Kidney (tissue), 14 donors: ENCODE measurements around the gene FOXL1. TPM values are rescaled to one million over a fixed set of nuclear protein-coding genes. Genes with fewer than 3 reads are reported as not detected.

Experiments
- DNase-seq, 5 donors: peaks; one replicate each; pipeline ENCODE4 v3.0.0-alpha.2; 2013 to 2020
- FAIRE-seq: peaks from 2 replicates; lab custom pipeline; 2012; peaks lifted over from hg19 to GRCh38; lab: Jason Lieb, UNC
- H3K27ac ChIP-seq, 2 donors: one replicate each; pipeline ENCODE4 v1.7.0; 2013; ENCODE audit warnings: low read depth in 2 of 2, low read length in 2 of 2, inconsistent platforms in 1 of 2
- H3K27me3 ChIP-seq: one replicate; pipeline ENCODE4 v1.7.1; 2013; ENCODE audit warnings: low read length, inconsistent platforms; ENCODE audit not compliant: control insufficient read depth, insufficient read depth
- H3K36me3 ChIP-seq, 3 donors: one replicate each; pipeline versions ENCODE4 v1.7.0 to v1.7.1; 2013; ENCODE audit warnings: low read length in 3 of 3, control low read depth in 1 of 3, inconsistent platforms in 1 of 3; ENCODE audit not compliant: insufficient read depth in 3 of 3, control insufficient read depth in 2 of 3
- H3K4me1 ChIP-seq, 3 donors: one replicate each; pipeline versions ENCODE4 v1.7.0 to v1.7.1; 2013; ENCODE audit warnings: low read length in 3 of 3, inconsistent platforms in 1 of 3, low read depth in 1 of 3; ENCODE audit not compliant: control insufficient read depth in 2 of 3, insufficient read depth in 2 of 3
- H3K4me3 ChIP-seq, 3 donors: one replicate each; pipeline versions ENCODE4 v1.7.0 to v1.8.1; 2013; ENCODE audit warnings: low read length in 3 of 3, control low read depth in 1 of 3, inconsistent platforms in 1 of 3
- H3K9ac ChIP-seq, 3 donors: one replicate each; pipeline versions ENCODE4 v1.7.0 to v1.7.1; 2013; ENCODE audit warnings: low read length in 3 of 3, control low read depth in 1 of 3, inconsistent platforms in 1 of 3
- H3K9me3 ChIP-seq, 3 donors: one replicate each; pipeline versions ENCODE4 v1.7.0 to v1.7.1; 2013; ENCODE audit warnings: low read length in 3 of 3, control low read depth in 1 of 3, inconsistent platforms in 1 of 3; ENCODE audit not compliant: control insufficient read depth in 2 of 3, insufficient read depth in 1 of 3
- intact Hi-C: fragments of 100-400 bp; cut with DNase I; formaldehyde crosslinking; loops from one replicate; pipeline ENCODE4 v1.11.1; 2022
- polyA plus RNA-seq: library from polyadenylated mRNA; stranded (reverse); fragments of 350-450 nt; fragmentation: Illumina TruSeq; extraction: RNeasy Lipid Tissue Mini Kit (QIAGEN cat#74804); gene quantifications from one replicate; pipeline ENCODE4 v1.2.3, GENCODE V29; 2014; ENCODE audit warnings: low read depth, low replicate concordance; ENCODE audit not compliant: insufficient read depth
- total RNA-seq: library from RNA; stranded (reverse); fragmentation: NEBNext Ultra II Directional; extraction: Animal tissue kit (Norgen Biotek cat#: 25700); gene quantifications from one replicate; pipeline ENCODE4 v1.2.1, GENCODE V29; 2021
- TF ChIP-seq, protein P1 (sequence below): IDR thresholded peaks from 3 replicates; pipeline ENCODE4 v1.5.1; 2012; ENCODE audit warnings: mild to moderate bottlenecking, moderate library complexity, borderline replicate concordance; ENCODE audit not compliant: insufficient read depth; ENCODE audit errors: extremely low read depth
- donor health status: control.
- donor health status: control.
- donor health status: control.
- donor health status: control.
- donor health status: control.
- donor health status: DM: yes; HTN: yes; CAD: no.
- donor health status: Normal renal cell carcinoma (clear cell type).

FOXL1 gene
- total and polyA plus RNA-seq, 2 donors from 2014 or later = 0.52 to 2.0 TPM

DNA sequence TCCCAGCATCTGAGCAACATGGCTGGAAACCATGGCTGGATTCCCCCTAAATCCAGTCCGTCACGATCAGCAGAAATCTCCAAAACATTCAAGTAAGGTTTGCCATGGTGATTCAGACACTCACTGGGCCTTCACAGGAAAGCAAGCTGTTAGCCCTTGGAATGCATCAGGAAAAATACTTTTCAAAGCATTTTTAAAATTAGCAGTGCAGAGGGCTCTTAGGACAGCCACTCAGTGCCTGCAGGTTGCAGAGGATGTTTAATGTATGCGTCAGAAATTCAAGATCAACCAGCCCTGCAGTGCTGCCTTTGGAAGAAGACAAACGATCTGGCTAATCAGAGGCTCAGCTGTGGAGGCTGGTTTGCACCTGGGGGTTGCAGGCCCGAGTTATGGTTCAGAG, 50.3 kb downstream of the FOXL1 start:
- intact Hi-C loops = no loop called here
- Histone ChIP-seq H3K36me3 (no peaks in the 10 kb centered on the region), H3K27me3 (no peaks in the 10 kb centered on the region), H3K27ac (no peak overlapping the region), H3K9me3 (no peaks in the 10 kb centered on the region), H3K4me3 (no peak overlapping the region), H3K9ac (no peak overlapping the region), H3K4me1 (no peaks in the 10 kb centered on the region)
- DNase-seq = no peak
- no peak for FAIRE-seq
- TF ChIP-seq, protein P1, sequence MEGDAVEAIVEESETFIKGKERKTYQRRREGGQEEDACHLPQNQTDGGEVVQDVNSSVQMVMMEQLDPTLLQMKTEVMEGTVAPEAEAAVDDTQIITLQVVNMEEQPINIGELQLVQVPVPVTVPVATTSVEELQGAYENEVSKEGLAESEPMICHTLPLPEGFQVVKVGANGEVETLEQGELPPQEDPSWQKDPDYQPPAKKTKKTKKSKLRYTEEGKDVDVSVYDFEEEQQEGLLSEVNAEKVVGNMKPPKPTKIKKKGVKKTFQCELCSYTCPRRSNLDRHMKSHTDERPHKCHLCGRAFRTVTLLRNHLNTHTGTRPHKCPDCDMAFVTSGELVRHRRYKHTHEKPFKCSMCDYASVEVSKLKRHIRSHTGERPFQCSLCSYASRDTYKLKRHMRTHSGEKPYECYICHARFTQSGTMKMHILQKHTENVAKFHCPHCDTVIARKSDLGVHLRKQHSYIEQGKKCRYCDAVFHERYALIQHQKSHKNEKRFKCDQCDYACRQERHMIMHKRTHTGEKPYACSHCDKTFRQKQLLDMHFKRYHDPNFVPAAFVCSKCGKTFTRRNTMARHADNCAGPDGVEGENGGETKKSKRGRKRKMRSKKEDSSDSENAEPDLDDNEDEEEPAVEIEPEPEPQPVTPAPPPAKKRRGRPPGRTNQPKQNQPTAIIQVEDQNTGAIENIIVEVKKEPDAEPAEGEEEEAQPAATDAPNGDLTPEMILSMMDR = no peak

DNA sequence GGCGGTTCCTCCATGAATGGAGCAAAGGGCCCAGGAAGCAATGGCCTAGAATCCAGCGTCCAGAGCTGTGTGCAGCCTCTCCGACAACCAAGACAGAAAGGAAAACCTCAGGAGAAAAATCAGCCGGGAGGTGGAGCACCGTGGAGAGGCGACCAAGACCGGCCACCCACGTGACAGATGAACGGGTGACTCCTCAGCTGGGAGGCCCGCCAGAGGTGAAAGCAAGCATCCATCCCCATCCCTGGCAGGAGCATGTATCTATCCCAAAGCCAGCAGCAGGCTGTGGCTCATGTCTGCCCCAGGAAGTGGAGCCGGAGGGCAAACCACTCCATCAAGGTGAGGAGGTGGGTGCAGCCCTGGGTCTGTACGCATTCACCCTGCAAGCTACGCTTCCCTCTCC, 52.1 kb downstream of the FOXL1 start:
- FAIRE-seq (no peak), DNase-seq (peak in 1 of 5 donors; percentile 25)
- no peaks in the 10 kb centered on the region for H3K27me3 ChIP-seq
- no peak overlapping the region for H3K9ac ChIP-seq
- no peak overlapping the region for H3K4me3 ChIP-seq
- H3K4me1 ChIP-seq = no peaks in the 10 kb centered on the region
- no peaks in the 10 kb centered on the region for H3K36me3 ChIP-seq
- H3K9me3 ChIP-seq = no peaks in the 10 kb centered on the region
- TF ChIP-seq, protein P1 = no peak
- intact Hi-C loops = no loop called here
- H3K27ac ChIP-seq = no peak overlapping the region

DNA sequence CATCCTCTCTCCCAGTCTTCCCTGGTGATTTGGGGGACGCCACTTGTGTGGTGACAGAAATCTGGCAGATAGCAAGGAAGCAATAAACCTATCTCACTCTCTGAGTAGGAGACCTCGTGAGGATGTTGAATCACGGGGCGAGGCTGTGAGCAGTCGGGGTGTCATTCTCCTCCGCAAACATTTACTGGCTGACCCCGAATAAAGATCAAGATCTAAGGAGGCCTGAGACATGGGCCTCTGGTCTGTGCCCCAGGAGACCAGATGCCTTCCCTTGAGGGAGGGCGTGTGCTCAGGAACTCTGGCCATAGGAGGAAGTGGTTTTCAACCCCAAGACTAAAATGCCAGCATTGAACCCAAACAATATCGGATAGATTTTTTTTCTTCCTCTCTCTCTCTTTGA, 53.1 kb downstream of the FOXL1 start:
- Histone ChIP-seq H3K9me3 (no peaks in the 10 kb centered on the region), H3K27me3 (no peaks in the 10 kb centered on the region), H3K4me3 (no peak overlapping the region), H3K9ac (no peak overlapping the region), H3K4me1 (no peaks in the 10 kb centered on the region), H3K27ac (no peak overlapping the region), H3K36me3 (no peaks in the 10 kb centered on the region)
- no peak for FAIRE-seq
- DNase-seq = peak in 1 of 5 donors; percentile 30
- intact Hi-C loops = no loop called here
- TF ChIP-seq, protein P1 = no peak

Other genes with a start within 250 kb of the FOXL1 start
- 0.57 TPM for gene FOXF1, start 68.0 kb upstream of the FOXL1 start, total RNA-seq
- gene FOXF1, start 68.0 kb upstream of the FOXL1 start, polyA plus RNA-seq = 0.67 TPM
- 26.2 TPM for gene MTHFSD, start 23.3 kb upstream of the FOXL1 start, total RNA-seq
- 11.3 TPM for gene MTHFSD, start 23.3 kb upstream of the FOXL1 start, polyA plus RNA-seq
- gene FOXC2, start 11.7 kb upstream of the FOXL1 start, total RNA-seq = 6.3 TPM
- gene FOXC2, start 11.7 kb upstream of the FOXL1 start, polyA plus RNA-seq = 3.8 TPM